Measurements from ENCODE around the gene OSBPL5. TPM values are rescaled to one million over a fixed set of nuclear protein-coding genes. Genes with fewer than 3 reads are reported as not detected.

Gene OSBPL5
- total RNA-seq, 1 donor from 2014 or later, result 6.2 TPM

DNA sequence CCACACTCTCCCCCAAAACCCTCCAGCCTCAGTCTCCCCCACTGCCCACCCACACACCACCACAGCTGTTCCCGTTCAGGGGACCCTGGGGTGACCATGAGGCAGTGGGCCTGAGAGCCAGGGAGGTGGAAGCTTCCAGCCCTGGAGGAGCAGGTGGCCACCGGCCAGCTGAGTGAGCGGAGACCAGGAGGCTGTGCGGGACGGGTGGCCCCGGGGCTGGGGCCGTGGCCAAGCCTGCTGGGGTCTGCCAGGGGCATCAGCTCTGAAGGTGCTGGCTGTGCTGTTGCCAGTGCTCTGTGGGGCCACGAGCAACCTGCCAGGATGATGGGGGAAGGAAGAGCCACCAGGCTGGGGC lies 26.0 kb downstream of the OSBPL5 start:
- TF ChIP-seq, protein P1, sequence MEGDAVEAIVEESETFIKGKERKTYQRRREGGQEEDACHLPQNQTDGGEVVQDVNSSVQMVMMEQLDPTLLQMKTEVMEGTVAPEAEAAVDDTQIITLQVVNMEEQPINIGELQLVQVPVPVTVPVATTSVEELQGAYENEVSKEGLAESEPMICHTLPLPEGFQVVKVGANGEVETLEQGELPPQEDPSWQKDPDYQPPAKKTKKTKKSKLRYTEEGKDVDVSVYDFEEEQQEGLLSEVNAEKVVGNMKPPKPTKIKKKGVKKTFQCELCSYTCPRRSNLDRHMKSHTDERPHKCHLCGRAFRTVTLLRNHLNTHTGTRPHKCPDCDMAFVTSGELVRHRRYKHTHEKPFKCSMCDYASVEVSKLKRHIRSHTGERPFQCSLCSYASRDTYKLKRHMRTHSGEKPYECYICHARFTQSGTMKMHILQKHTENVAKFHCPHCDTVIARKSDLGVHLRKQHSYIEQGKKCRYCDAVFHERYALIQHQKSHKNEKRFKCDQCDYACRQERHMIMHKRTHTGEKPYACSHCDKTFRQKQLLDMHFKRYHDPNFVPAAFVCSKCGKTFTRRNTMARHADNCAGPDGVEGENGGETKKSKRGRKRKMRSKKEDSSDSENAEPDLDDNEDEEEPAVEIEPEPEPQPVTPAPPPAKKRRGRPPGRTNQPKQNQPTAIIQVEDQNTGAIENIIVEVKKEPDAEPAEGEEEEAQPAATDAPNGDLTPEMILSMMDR (IDR thresholded peaks at IDR 0.05), result no peak
- TF ChIP-seq EZH2phosphoT487 (IDR thresholded peaks at IDR 0.05) (no peak), EZH2 (IDR thresholded peaks at IDR 0.05) (no peak)
- Histone ChIP-seq H3K9ac (no peak overlapping the region), H4K20me1 (ENCODE audit: low read depth) (peaks cover 67% of the 10 kb centered on the region), H3K9me3 (ENCODE audit: low read depth) (no peaks in the 10 kb centered on the region), H3K27ac (no peak overlapping the region), H3K79me2 (ENCODE audit: low read depth) (no peaks in the 10 kb centered on the region), H3F3A (ENCODE audit: low read depth) (peaks cover 8% of the 10 kb centered on the region), H3K4me1 (peaks cover 31% of the 10 kb centered on the region), H3K4me3 (no peak overlapping the region), H3K27me3 (no peaks in the 10 kb centered on the region), H3K36me3 (no peaks in the 10 kb centered on the region), H2AFZ (replicated peaks) (no peak overlapping the region), H3K4me2 (no peak overlapping the region)
- Mint-ChIP-seq H3K4me3 (no peak overlapping the region), H3K27me3 (ENCODE audit: insufficient read depth, low read depth) (peaks cover 2% of the 10 kb centered on the region), H3K36me3 (no peaks in the 10 kb centered on the region), H3K4me1 (peaks cover 25% of the 10 kb centered on the region), H3K27ac (no peak overlapping the region), H3K9me3 (no peaks in the 10 kb centered on the region)
- no peak for DNase-seq (ENCODE audit: low spot score)

- no peaks in the 10 kb centered on the region for H3K36me3 Mint-ChIP-seq
- Histone ChIP-seq H4K20me1 (ENCODE audit: low read depth) (peaks cover 67% of the 10 kb centered on the region), H3F3A (ENCODE audit: low read depth) (peaks cover 8% of the 10 kb centered on the region), H3K36me3 (no peaks in the 10 kb centered on the region), H3K79me2 (ENCODE audit: low read depth) (no peaks in the 10 kb centered on the region), H3K9me3 (ENCODE audit: low read depth) (no peaks in the 10 kb centered on the region), H3K4me3 (no peak overlapping the region), H3K4me1 (peaks cover 31% of the 10 kb centered on the region), H3K27me3 (no peaks in the 10 kb centered on the region), H3K4me2 (no peak overlapping the region), H3K9ac (no peak overlapping the region), H3K27ac (no peak overlapping the region), H2AFZ (replicated peaks) (no peak overlapping the region)
- H3K9me3 Mint-ChIP-seq, result no peaks in the 10 kb centered on the region
- H3K27me3 Mint-ChIP-seq (ENCODE audit: insufficient read depth, low read depth), result peaks cover 2% of the 10 kb centered on the region
- H3K4me3 Mint-ChIP-seq, result no peak overlapping the region
- H3K4me1 Mint-ChIP-seq, result peaks cover 21% of the 10 kb centered on the region
- H3K27ac Mint-ChIP-seq, result peak overlapping the region; percentile 74
- peak; percentile 38 for DNase-seq (ENCODE audit: low spot score)
- TF ChIP-seq EZH2phosphoT487 (IDR thresholded peaks at IDR 0.05), result no peak
- no peak for TF ChIP-seq EZH2 (IDR thresholded peaks at IDR 0.05)
- TF ChIP-seq, protein P1 (IDR thresholded peaks at IDR 0.05), result peak; percentile 23
Measured at GRCh38 chr11:3138178-3139085, 26.7 kb downstream of the OSBPL5 start.

- peaks cover under 1% of the 10 kb centered on the region for H3K36me3 Mint-ChIP-seq
- Histone ChIP-seq H3K79me2 (ENCODE audit: low read depth) (no peaks in the 10 kb centered on the region), H3K36me3 (no peaks in the 10 kb centered on the region), H3K4me2 (no peak overlapping the region), H3K27me3 (no peaks in the 10 kb centered on the region), H3K9ac (no peak overlapping the region), H3K27ac (no peak overlapping the region), H3K9me3 (ENCODE audit: low read depth) (no peaks in the 10 kb centered on the region), H3K4me1 (peaks cover 31% of the 10 kb centered on the region), H2AFZ (replicated peaks) (no peak overlapping the region), H4K20me1 (ENCODE audit: low read depth) (peaks cover 66% of the 10 kb centered on the region), H3K4me3 (no peak overlapping the region), H3F3A (ENCODE audit: low read depth) (peaks cover 8% of the 10 kb centered on the region)
- no peak for DNase-seq (ENCODE audit: low spot score)
- peaks cover 21% of the 10 kb centered on the region for H3K4me1 Mint-ChIP-seq
- H3K27ac Mint-ChIP-seq, result peak overlapping the region; percentile 46
- no peaks in the 10 kb centered on the region for H3K9me3 Mint-ChIP-seq
- no peak overlapping the region for H3K4me3 Mint-ChIP-seq
- TF ChIP-seq, protein P1 (IDR thresholded peaks at IDR 0.05), result no peak
- TF ChIP-seq EZH2 (IDR thresholded peaks at IDR 0.05) (no peak), EZH2phosphoT487 (IDR thresholded peaks at IDR 0.05) (no peak)
- H3K27me3 Mint-ChIP-seq (ENCODE audit: insufficient read depth, low read depth), result peaks cover 2% of the 10 kb centered on the region
Measured at GRCh38 chr11:3137486-3138177, 27.5 kb downstream of the OSBPL5 start.
